Thyroid gland (tissue), 4 donors: Measurements from ENCODE around the gene TSPAN9. TPM values are rescaled to one million over a fixed set of nuclear protein-coding genes. Genes with fewer than 3 reads are reported as not detected.

Source experiments
- DNase-seq, 2 donors: peaks; one replicate each; pipeline ENCODE4 v3.0.0-alpha.2; 2019
- H3K27ac ChIP-seq, 3 donors: fragments of 200-600 bp; sonication (generic); 1 replicate in 2 of 3; 2 replicates in 1 of 3; pipeline ENCODE4 v1.5.1; 2016 to 2019; ENCODE audit warnings: mild to moderate bottlenecking in 1 of 3, moderate library complexity in 1 of 3
- H3K27me3 ChIP-seq: fragments of 200-600 bp; sonication (generic); one replicate; pipeline ENCODE4 v1.5.1; 2019
- H3K36me3 ChIP-seq, 2 donors: fragments of 200-600 bp; sonication (generic); one replicate each; pipeline ENCODE4 v1.5.1; 2016 to 2019
- H3K4me1 ChIP-seq, 2 donors: fragments of 200-600 bp; sonication (generic); one replicate each; pipeline ENCODE4 v1.5.1; 2017 to 2019
- H3K4me3 ChIP-seq, 3 donors: fragments of 200-600 bp; sonication (generic); replicated peaks in 1 of 3; 1 replicate in 2 of 3; 2 replicates in 1 of 3; pipeline ENCODE4 v1.5.1; 2016; ENCODE audit warnings: mild to moderate bottlenecking in 1 of 3
- H3K9me3 ChIP-seq: fragments of 200-600 bp; sonication (generic); one replicate; pipeline ENCODE4 v1.5.1; 2017
- CTCF ChIP-seq, 6 experiments: fragments of 200-600 bp in 3 of 6; fragments of 450-650 bp in 3 of 6; sonication (generic) in 3 of 6; IDR thresholded peaks; one replicate each; pipeline ENCODE4 v1.5.1; 2016 to 2019; ENCODE audit warnings: antibody characterized with exemption in 6 of 6, mild to moderate bottlenecking in 2 of 6, inconsistent platforms in 1 of 6, moderate library complexity in 1 of 6
- POLR2A ChIP-seq, 2 donors: fragments of 450-650 bp; IDR thresholded peaks; one replicate each; pipeline ENCODE4 v1.6.1; 2017; ENCODE audit warnings: antibody characterized with exemption in 2 of 2, mild to moderate bottlenecking in 2 of 2, moderate library complexity in 1 of 2
- WGBS, 2 donors: methylation state at CpG; one replicate each; pipeline ENCODE4 v1.1.5; 2017; 5-methylcytosine and 5-hydroxymethylcytosine counted together
- intact Hi-C: fragments of 100-400 bp; cut with DNase I; formaldehyde crosslinking; loops from one replicate; pipeline ENCODE4 v1.15.1; 2023
- total RNA-seq, 4 donors: library from RNA; depleted of rRNA; stranded (reverse); fragments of >200 nt; gene quantifications; one replicate each; pipeline ENCODE4 v1.2.3, GENCODE V29; 2016

The TSPAN9 gene
- total RNA-seq, 4 donors from 2014 or later = 26.9 to 47.5 (median 33.2) TPM

GRCh38 chr12:3184485-3184884, 107.3 kb downstream of the TSPAN9 start:
- Histone ChIP-seq H3K27me3 (no peaks in the 10 kb centered on the region), H3K4me1 (peaks cover 0 to 33% of the 10 kb centered on the region in 2 donors), H3K9me3 (no peaks in the 10 kb centered on the region), H3K27ac (no peak overlapping the region), H3K36me3 (no peaks in the 10 kb centered on the region), H3K4me3 (no peak overlapping the region)
- no peak for DNase-seq
- intact Hi-C loops = no loop called here
- TF ChIP-seq POLR2A (IDR thresholded peaks at IDR 0.05) (no peak), CTCF (IDR thresholded peaks at IDR 0.05) (no peak)
- 86% methylated on average over 12 of the region's 12 CpGs for whole genome bisulfite sequencing, 2 donors

- TF ChIP-seq POLR2A (IDR thresholded peaks at IDR 0.05) (no peak), CTCF (IDR thresholded peaks at IDR 0.05) (no peak)
- Histone ChIP-seq H3K27ac (no peak overlapping the region), H3K36me3 (no peaks in the 10 kb centered on the region), H3K4me1 (peaks cover 0 to 33% of the 10 kb centered on the region in 2 donors), H3K9me3 (no peaks in the 10 kb centered on the region), H3K4me3 (no peak overlapping the region), H3K27me3 (no peaks in the 10 kb centered on the region)
- intact Hi-C loops = no loop called here
- DNase-seq = no peak
- WGBS, 2 donors = 93 to 96% methylated on average over 9 to 11 of the region's 11 CpGs
Observed at GRCh38 chr12:3185260-3185870, 108.2 kb downstream of the TSPAN9 start.

- Histone ChIP-seq H3K4me1 (peaks cover 0 to 33% of the 10 kb centered on the region in 2 donors), H3K27ac (no peak overlapping the region), H3K4me3 (no peak overlapping the region), H3K9me3 (no peaks in the 10 kb centered on the region), H3K27me3 (no peaks in the 10 kb centered on the region), H3K36me3 (no peaks in the 10 kb centered on the region)
- TF ChIP-seq CTCF (IDR thresholded peaks at IDR 0.05) (no peak), POLR2A (IDR thresholded peaks at IDR 0.05) (no peak)
- WGBS, 2 donors = 55 to 66% methylated on average over 6 of the region's 6 CpGs
- peak; percentile 41 to 57 for DNase-seq
- intact Hi-C loops = no loop called here
Observed at GRCh38 chr12:3186546-3187215, 109.5 kb downstream of the TSPAN9 start.

- peaks cover 0 to 33% of the 10 kb centered on the region in 2 donors for H3K4me1 ChIP-seq
Observed at GRCh38 chr12:3187846-3188770, 110.9 kb downstream of the TSPAN9 start.

GRCh38 chr12:3189282-3189681, 112.1 kb downstream of the TSPAN9 start:
- no peaks in the 10 kb centered on the region for H3K9me3 ChIP-seq
- DNase-seq = peak; percentile 30 to 52
- H3K4me3 ChIP-seq = no peak overlapping the region
- intact Hi-C loops = no loop called here
- H3K27ac ChIP-seq = no peak overlapping the region
- peaks cover 0 to 34% of the 10 kb centered on the region in 2 donors for H3K4me1 ChIP-seq
- no peaks in the 10 kb centered on the region for H3K36me3 ChIP-seq
- no peaks in the 10 kb centered on the region for H3K27me3 ChIP-seq
- WGBS, 2 donors = 6 to 10% methylated on average over 2 of the region's 2 CpGs
- TF ChIP-seq POLR2A (IDR thresholded peaks at IDR 0.05) = no peak
- no peak for TF ChIP-seq CTCF (IDR thresholded peaks at IDR 0.05)

More at GRCh38 chr12:3187846-3188770, 110.9 kb downstream of the TSPAN9 start:
- Histone ChIP-seq H3K27me3 (no peaks in the 10 kb centered on the region), H3K9me3 (no peaks in the 10 kb centered on the region), H3K4me3 (no peak overlapping the region), H3K36me3 (no peaks in the 10 kb centered on the region), H3K27ac (no peak overlapping the region)
- TF ChIP-seq POLR2A (IDR thresholded peaks at IDR 0.05) = no peak
- intact Hi-C loops = no loop called here
- peak in 1 of 2 donors; percentile 21 for DNase-seq
- 72 to 76% methylated on average over 12 to 14 of the region's 17 CpGs for WGBS, 2 donors
